HFF-Myc (cell line): ENCODE results near the gene KCND1.

ENCODE experiments used
- DNase-seq: peaks from one replicate; pipeline ENCODE4 v3.0.0-alpha.2; 2011; ENCODE audit warnings: low read depth; ENCODE audit errors: extremely low read depth
- H3K4me3 ChIP-seq: replicated peaks from 2 replicates; pipeline ENCODE4 v1.5.1; 2011; ENCODE audit warnings: low read depth, mild to moderate bottlenecking, control low read depth, low read length
- TF ChIP-seq, protein P1 (sequence below): IDR thresholded peaks from 2 replicates; pipeline ENCODE4 v1.5.1; 2012; ENCODE audit warnings: mild to moderate bottlenecking, low read depth, low read length, control low read depth; ENCODE audit errors: missing control alignments

The KCND1 gene

DNA sequence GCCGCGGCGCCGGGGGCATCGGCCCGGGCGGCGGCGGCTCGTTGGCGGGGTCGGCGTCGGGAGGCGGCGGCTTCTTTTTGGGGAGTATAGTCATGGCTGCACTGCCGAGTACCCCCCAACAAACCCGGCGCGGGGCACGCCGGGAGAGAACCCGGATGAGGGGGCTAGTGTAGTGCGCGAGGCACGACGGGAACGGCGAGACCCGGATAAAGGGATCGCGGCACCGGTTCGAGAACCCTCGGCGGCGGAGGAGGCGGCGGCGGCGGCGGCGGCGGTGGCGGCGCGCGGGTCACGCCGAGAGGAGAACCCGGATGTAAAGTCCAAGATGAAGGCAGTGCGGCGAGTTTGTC is 14.2 kb downstream of the KCND1 start, which contains the start of gene OTUD5:
Gene OTUD5 (minus strand): TSS at position 131 of the 350 bp plus-strand sequence. CDS start 37 bp downstream, at position 94.
- no peak for DNase-seq
- TF ChIP-seq, protein P1, sequence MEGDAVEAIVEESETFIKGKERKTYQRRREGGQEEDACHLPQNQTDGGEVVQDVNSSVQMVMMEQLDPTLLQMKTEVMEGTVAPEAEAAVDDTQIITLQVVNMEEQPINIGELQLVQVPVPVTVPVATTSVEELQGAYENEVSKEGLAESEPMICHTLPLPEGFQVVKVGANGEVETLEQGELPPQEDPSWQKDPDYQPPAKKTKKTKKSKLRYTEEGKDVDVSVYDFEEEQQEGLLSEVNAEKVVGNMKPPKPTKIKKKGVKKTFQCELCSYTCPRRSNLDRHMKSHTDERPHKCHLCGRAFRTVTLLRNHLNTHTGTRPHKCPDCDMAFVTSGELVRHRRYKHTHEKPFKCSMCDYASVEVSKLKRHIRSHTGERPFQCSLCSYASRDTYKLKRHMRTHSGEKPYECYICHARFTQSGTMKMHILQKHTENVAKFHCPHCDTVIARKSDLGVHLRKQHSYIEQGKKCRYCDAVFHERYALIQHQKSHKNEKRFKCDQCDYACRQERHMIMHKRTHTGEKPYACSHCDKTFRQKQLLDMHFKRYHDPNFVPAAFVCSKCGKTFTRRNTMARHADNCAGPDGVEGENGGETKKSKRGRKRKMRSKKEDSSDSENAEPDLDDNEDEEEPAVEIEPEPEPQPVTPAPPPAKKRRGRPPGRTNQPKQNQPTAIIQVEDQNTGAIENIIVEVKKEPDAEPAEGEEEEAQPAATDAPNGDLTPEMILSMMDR = no peak

DNA sequence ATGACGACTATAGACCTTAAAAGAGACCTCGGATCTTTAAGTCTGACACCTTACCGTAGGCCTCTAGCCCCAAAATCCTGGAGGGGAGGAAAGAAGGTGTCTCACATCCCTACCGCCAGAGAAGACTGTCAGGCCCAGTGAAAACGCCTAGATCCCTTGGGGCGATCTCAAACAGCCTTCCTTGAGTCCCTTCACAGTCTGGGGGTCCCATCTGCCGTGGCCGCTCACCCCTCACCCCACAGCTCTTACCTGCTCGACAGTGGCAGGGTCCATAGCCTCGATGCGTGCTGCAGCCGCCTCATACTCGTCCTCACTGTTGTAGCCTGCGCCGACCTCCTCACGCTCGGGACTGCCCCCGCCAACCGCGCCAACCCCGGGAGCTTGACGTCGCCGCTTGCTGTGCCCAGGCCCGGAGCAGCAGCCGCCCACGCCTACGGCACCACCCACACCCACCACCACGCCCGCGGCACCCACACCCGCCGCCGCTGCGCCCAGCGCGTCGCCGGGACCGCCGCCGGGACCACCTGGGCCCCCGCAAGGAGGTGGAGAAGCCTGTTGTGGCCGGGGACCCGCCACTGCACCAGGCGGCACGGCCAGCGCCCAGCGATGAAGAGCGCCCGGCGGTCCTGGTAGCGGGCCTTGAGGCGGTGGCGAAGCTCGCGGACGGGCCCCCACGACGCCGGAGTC is 14.8 kb downstream of the KCND1 start:
- TF ChIP-seq, protein P1 = no peak
- no peak for DNase-seq
- H3K4me3 ChIP-seq = peak overlapping the region; percentile 62

More for the DNA sequence above, 14.2 kb downstream of the KCND1 start, which contains the start of gene OTUD5:
- peak within 1 kb of the TSS; percentile 62 for H3K4me3 ChIP-seq

DNA sequence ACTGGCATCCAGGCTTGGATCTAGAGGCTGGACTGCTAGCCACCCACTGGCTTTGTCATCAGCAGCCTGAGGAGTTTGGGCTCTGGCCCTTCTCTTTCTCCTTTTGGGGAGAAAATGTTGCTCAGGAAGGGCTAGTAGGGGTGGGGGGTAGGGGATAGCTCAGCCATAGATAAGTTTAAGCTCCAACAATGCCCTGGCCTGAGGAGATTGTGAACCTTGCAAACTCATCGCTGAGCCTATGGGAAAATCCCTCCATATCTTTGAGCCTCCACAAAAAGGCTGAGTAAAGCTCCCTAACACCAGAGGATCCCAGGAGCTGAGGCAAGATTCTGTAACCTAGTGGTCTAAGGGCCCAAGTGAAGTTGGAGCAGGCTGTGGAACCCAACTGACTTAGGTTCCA is 23.1 kb downstream of the KCND1 start:
- DNase-seq = no peak
- TF ChIP-seq, protein P1 = no peak
- H3K4me3 ChIP-seq = no peak overlapping the region

DNA sequence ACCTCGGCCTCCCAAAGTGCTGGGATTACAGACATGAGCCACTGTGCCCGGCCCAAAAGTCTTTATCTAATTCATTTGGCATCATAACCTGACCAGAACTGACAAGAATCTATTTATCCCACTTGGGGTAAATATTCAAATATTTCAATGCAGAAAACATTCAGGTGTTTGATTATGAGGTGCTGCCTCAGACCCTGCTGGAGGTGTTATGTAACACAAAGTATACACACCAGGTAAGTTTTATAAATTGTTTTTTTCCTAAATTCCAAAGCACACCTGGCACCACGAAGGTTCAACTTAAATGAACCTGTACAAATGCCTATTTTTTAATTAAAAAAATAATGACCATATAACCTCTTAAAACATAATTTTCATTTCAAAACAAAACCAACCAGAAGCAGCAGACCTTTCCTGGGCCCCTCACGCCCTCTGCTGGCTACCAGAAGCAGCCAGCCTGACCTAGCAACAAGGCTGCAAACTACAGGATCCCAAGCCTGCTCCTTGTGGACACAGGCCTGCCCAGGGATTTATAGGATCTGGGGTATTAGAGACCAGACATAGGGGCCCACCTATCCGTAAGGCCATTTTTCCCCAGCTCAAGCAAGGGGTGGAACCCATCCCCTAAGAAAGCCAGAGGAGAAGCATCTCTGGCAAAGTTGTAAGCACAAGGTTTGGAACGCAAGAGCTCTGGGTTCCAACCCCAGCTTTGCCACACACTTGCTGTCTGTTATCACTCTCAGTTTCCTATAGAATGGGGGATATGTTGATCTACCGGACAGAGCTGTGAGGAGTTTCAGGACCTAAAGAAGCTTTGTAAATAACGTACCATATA is 25.9 kb downstream of the KCND1 start:
- DNase-seq = no peak
- TF ChIP-seq, protein P1 = peak; percentile 76
- no peak overlapping the region for H3K4me3 ChIP-seq

DNA sequence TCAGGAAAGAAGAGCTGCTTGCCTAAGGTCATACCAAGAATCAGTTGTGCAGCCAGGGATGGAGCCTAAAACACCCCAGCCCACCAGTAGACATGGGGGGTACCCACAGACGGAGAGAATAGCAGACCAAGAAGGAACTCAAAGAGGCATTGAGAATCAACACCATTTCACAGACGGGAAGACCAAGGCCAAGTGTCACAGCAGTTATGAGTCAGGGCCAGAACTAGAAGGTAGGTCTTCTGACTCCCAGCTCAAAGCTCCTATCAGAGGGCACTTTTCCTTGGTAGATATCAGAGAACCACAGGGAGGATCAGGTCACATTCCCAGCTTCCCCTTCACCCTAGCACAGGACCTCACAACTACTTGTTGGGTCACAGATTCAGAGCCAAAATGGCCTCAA is 28.7 kb downstream of the KCND1 start:
- no peak overlapping the region for H3K4me3 ChIP-seq
- no peak for DNase-seq
- TF ChIP-seq, protein P1 = no peak

DNA sequence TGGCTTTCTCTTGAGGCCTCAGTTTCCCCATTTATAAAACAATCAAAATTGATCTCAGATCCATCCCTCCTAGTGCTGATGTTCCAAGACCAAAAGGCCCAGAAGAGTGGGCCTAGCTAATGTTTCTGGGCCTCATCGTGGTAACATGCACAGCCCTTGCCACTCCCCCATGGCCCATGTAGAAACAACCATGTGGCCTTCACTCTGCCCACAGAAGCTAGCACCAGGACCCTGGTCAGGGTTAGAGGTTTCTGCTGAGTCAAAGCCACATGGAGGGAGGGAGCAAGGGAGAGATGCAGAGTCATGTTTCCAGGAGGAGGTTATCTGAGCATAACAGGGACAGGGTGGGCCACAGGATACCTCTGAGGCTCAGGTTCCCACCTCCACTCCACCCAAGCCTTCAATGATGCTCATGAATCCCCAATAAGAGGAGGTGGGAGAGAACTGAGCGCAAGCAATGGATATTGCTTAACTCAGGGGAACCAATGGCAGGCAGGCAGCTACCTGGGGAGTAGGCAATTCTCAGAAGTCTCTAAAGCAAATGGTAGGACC is 31.2 kb downstream of the KCND1 start:
- no peak overlapping the region for H3K4me3 ChIP-seq
- TF ChIP-seq, protein P1 = no peak
- DNase-seq = no peak
